PC-3 (cell line): ENCODE data around the gene IRF2.

Experiments
- EZH2 ChIP-seq: fragments of 300-600 bp; sonication (generic); IDR thresholded peaks from one replicate; pipeline ENCODE4 v1.6.1; 2017; ENCODE audit warnings: antibody characterized with exemption, mild to moderate bottlenecking, low read length; ENCODE audit not compliant: unreplicated experiment
- EZH2phosphoT487 ChIP-seq: fragments of 300-600 bp; sonication (generic); IDR thresholded peaks from 2 replicates; pipeline ENCODE4 v1.6.1; 2018; ENCODE audit warnings: mild to moderate bottlenecking, antibody characterized with exemption, low read length, borderline replicate concordance

DNA sequence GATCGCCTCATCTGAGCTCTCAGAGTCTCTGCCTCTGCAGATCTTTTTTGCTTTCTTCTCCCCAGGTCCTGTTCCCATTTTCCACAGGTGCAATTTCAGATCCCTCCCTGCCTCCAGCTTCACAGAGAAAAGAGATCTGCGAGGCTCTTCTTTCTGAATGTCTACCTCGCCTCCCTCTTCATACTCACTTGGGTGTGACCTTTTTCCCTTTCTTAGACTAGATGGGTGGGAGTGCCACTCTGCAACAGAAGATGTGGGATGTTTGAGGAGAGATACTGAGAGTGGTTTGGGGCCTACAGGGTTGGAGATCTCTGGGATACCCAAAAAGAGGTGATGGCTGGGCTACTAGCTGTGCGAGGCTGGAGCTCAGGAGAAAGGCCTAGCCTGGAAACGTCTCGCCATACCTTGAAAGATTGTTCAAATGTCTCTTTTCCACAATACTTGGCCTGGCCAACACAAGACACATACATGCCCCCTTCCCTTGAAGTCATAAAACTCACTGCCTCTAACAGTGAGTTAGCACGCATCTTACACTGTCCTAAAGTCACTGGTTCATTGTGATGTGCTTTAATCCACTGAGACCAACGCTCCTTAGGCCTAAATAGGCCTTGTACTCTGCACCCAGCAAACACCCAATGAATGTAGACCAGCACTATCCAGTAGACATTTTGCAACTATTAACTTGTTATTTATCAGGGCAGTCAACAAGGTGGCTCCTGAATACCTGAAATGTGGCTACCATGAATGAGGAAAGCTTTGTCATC is 33.6 kb downstream of the IRF2 start:
- TF ChIP-seq EZH2phosphoT487 (no peak), EZH2 (no peak)
